Ecto neural progenitor cell (in vitro differentiated cells): Measurements from ENCODE around the gene AFF4.

ENCODE experiments used
- DNase-seq: peaks from one replicate; pipeline ENCODE4 v3.0.0-alpha.2; 2018; ENCODE audit warnings: low spot score

AFF4 gene

GRCh38 chr5:132853790-132854189 lies 109.6 kb downstream of the AFF4 start:
- no peak for DNase-seq

GRCh38 chr5:132853323-132853722 lies 110.1 kb downstream of the AFF4 start:
- no peak for DNase-seq

- DNase-seq: no peak
Observed at GRCh38 chr5:132850066-132850465, 113.4 kb downstream of the AFF4 start.

GRCh38 chr5:132849347-132849746 lies 114.1 kb downstream of the AFF4 start:
- DNase-seq: no peak

GRCh38 chr5:132848270-132848669 lies 115.2 kb downstream of the AFF4 start:
- DNase-seq: no peak

GRCh38 chr5:132841305-132841704 lies 122.1 kb downstream of the AFF4 start:
- no peak for DNase-seq

- DNase-seq: no peak
Observed at GRCh38 chr5:132840896-132841295, 122.5 kb downstream of the AFF4 start.

- no peak for DNase-seq
Observed at GRCh38 chr5:132840313-132840712, 123.1 kb downstream of the AFF4 start.

GRCh38 chr5:132839426-132840301 lies 123.8 kb downstream of the AFF4 start:
- DNase-seq: no peak

GRCh38 chr5:132838516-132839282 lies 124.7 kb downstream of the AFF4 start:
- no peak for DNase-seq

GRCh38 chr5:132837868-132838267 lies 125.6 kb downstream of the AFF4 start:
- DNase-seq: no peak

- DNase-seq: no peak
Observed at GRCh38 chr5:132836852-132837251, 126.6 kb downstream of the AFF4 start.

- no peak for DNase-seq
Observed at GRCh38 chr5:132834057-132834456, 129.4 kb downstream of the AFF4 start.

GRCh38 chr5:132832612-132833011 lies 130.8 kb downstream of the AFF4 start:
- no peak for DNase-seq

- DNase-seq: no peak
Observed at GRCh38 chr5:132831095-132831860, 132.2 kb downstream of the AFF4 start.

GRCh38 chr5:132830436-132831094 lies 132.9 kb downstream of the AFF4 start, which contains the start of gene SHROOM1:
TSS of gene SHROOM1 (minus strand) at chr5:132830647. CDS start at chr5:132826140, 4,507 bp downstream.
- DNase-seq: peak; percentile 73

- DNase-seq: peak; percentile 81
Observed at GRCh38 chr5:132829742-132830435, 133.5 kb downstream of the AFF4 start.

GRCh38 chr5:132828846-132829494 lies 134.5 kb downstream of the AFF4 start:
- DNase-seq: no peak

GRCh38 chr5:132827943-132828673 lies 135.3 kb downstream of the AFF4 start:
- DNase-seq: no peak
